Stimulated activated CD4-positive, alpha-beta T cell treated with anti-CD3 and anti-CD28 coated beads, Interleukin-1b, Interleukin-23, amount 100 ng/mL, for 24 hours (primary cell): Measurements from ENCODE around the gene OR2C3.
A peak's percentile ranks its signal among the peaks of the same experiment; 100 is the strongest.
"Not testable (repeated sequence)": the region's sequence is repeated elsewhere in the genome, so short reads cannot be mapped to it uniquely, and the experiment has no call there.

Source experiments
- DNase-seq, 4 experiments: peaks; one replicate each; pipeline ENCODE4 v3.0.0-alpha.2; 2020; ENCODE audit warnings: low read depth in 4 of 4, low spot score in 1 of 4

Gene OR2C3

GRCh38 chr1:247518613-247518891, 17.7 kb downstream of the OR2C3 start:
- DNase-seq: no peak

DNA sequence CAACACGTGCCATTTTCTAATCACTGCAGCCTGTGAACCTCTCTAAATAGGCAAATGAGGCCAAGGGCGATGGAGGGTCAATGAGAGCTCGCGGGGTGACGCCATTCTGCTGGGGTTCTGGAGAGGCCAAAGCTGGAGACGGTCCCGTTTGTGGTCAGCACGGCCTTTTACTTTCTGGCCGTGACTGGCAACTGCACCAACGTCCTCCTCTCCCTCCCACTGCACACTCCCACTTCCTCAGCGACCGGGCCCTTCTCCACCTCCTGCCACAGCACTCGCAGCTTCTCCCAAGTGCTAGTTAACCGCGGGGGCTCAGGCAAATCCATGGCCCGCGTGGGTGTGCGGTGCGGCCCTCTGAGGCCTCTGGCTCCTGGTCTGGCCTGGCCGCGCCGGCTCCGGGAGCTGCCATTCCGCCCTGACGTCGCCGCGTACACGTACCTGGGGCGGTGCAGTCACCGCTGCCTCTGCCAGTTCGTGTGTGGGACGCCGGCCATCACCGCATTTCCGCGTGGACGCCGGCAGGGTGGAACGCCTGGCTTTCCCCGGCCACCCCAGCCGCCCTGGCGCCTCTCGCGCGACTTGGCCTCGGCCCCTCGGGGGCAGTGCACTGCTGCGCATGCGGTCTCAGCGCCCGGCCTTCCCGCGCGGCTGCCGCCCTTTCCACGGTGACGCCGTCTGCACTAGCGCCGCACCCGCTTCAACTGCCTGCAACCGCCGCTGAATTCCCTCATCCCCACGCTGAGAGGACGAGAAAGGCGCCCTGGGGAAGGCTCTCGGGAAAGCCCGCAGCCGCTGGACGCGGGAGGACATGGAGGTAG, 18.2 kb downstream of the OR2C3 start:
- no peak for DNase-seq

- DNase-seq: no peak
Observed at GRCh38 chr1:247506831-247507230, 29.4 kb downstream of the OR2C3 start.

DNA sequence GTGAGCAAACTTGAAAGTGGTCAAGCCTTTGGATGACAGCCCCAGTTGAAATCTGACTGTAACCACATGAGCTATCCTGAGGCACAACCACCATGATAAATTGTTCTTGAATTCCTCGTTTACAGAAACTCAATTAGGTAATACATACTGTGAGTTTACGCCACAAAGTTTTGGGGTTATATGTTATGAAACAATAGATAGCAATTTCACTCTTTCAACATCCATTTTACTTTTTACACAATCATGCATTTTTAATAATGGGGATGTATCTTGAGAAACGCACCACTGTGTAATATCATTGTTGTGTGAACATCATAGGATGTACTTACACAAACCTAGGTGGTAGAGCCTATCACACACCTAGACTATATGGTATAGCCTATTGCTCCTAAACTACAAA, 35.4 kb downstream of the OR2C3 start:
- DNase-seq: no peak

GRCh38 chr1:247496581-247497285, 39.5 kb downstream of the OR2C3 start:
- no peak for DNase-seq

DNA sequence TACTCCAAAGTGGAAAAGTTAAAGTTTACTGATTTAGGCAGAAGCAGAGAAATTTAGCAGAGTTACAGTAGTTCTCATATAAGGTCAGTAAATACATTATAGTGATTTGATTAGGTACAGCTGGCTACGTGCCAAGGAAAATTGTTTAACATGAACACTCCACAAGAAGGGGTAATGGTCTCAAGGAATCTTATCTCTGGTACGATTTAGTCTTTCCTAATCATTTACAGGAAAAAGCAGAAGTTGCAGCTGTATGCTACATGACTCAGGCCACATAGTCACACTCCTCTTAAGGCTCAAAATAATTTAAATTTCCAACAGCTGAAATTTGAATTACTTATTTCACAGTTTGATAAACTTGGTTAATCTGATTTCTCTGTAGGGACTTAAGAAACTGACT, 41.5 kb downstream of the OR2C3 start:
- no peak for DNase-seq

DNA sequence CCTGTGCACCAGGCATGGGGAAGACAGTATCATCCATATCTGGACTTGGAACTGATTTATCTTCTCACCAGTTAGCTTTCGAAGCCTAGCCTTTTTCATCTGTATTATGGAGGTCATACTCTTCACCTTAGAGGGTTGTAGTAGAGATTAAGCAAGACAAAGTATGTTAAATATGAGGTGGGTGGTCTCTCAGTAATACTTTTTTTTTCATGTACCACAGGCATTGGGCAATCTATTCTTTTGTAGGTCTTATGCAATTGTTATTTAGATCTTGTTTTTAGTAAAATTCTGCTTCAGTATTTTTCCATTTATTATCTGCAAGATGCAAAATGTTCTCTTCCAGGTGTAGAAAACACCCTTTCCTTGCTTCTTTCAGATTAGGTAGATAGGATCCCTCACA, 43.1 kb downstream of the OR2C3 start:
- DNase-seq: no peak

DNA sequence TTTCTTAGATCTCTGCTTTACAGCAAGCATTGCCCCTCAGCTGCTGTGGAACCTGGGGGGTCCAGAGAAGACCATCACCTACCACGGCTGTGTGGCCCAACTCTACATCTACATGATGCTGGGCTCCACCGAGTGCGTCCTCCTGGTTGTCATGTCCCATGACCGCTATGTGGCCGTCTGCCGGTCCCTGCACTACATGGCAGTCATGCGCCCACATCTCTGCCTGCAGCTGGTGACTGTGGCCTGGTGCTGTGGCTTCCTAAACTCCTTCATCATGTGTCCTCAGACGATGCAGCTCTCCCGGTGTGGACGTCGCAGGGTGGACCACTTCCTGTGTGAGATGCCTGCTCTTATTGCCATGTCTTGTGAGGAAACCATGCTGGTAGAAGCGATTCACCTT, 44.9 kb downstream of the OR2C3 start:
- no peak for DNase-seq

DNA sequence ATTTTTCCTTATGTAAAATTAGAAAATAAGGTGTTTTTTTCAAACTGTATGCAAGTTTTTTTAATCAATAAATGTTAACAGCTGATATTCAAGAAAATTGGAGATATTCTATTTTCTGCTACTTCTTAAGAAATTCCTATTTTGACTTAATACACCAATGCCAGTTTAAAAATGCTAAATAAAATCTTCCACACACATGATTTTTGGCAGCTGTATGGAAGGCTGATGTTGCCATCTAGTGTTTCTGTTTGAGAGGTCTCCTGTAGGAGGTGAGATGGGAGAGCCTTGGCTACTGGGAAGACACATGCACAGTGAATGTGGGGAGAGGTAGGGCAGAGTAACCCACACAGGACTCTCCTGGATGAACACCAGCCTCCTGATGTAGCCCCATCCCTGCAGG, 49.2 kb downstream of the OR2C3 start:
- peak in 3 of 4 experiments; percentile 1 to 2 (median 1) for DNase-seq

DNA sequence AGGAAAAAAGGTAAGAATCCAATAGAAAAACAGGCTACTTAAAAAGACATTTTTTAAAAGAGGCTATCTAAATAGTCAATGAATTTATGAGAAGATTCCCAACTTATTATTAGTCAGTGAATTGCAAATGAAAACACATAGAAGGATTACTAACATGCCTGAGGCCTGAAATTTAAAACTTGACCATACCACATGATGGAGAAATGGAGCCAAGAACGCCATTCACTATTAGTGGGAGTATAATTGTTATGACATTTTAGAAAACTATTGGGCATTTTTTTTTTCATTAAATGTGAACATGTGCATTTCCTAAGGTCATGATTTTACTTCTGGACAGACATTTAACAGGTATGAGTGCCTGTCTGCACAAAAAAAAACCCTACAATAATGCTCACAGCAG, 53.5 kb downstream of the OR2C3 start:
- no peak for DNase-seq

- not testable (repeated sequence) for DNase-seq
Observed at GRCh38 chr1:247476328-247477058, 59.7 kb downstream of the OR2C3 start.

DNA sequence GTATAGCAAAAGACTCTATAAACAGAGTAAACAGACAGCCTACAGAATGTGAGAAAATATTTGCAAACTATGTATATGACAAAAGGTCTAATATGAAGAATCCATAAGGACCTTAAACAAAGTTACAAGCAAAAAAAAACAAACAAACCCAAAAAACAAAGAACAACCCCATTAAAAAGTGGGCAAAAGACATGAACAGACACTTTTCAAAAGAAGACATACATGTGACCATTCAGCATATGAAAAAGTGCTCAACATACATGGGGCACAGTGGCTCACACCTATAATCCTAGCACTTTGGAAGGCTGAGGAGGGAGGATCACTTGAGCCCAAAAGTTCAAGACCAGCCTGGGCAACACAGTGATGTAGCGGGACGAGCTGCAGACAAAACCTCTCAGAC, 60.4 kb downstream of the OR2C3 start:
- no peak for DNase-seq
